ENCODE results near the gene UBR4.

The UBR4 gene

GRCh38 chr1:19066248-19066873 lies 143.7 kb downstream of the UBR4 start:
- no peak overlapping the region for H2AK5ac ChIP-seq (ENCODE audit: low read length)
- no peaks in the 10 kb centered on the region for H3K27me3 ChIP-seq (ENCODE audit: insufficient read depth, low read length, poor library complexity)
- no peaks in the 10 kb centered on the region for H3K36me3 ChIP-seq (ENCODE audit: control insufficient read depth, insufficient read depth, low read length)
- H3K18ac ChIP-seq (ENCODE audit: low read length) = no peak overlapping the region
- H3K27ac ChIP-seq (ENCODE audit: low read depth, low read length) = no peak overlapping the region
- H3K79me2 ChIP-seq (ENCODE audit: control insufficient read depth, insufficient read depth, low read length) = no peaks in the 10 kb centered on the region
- WGBS (ENCODE audit: extremely low coverage, insufficient coverage, low lambda C conversion rate) = no CpG with 5 or more reads among the region's 14 CpGs
- H4K8ac ChIP-seq (ENCODE audit: low read depth, low read length) = no peak overlapping the region
- H4K5ac ChIP-seq (ENCODE audit: low read length) = no peak overlapping the region
- no peaks in the 10 kb centered on the region for H3K79me1 ChIP-seq (ENCODE audit: low read length)
- no peak overlapping the region for H2BK5ac ChIP-seq (ENCODE audit: low read length)
- DNase-seq = no peak
- H2BK120ac ChIP-seq (ENCODE audit: low read depth, low read length) = no peak overlapping the region
- H3K4me3 ChIP-seq (ENCODE audit: low read length) = no peak overlapping the region
- H3K23ac ChIP-seq (ENCODE audit: low read length) = no peak overlapping the region
- H3K9ac ChIP-seq (ENCODE audit: low read length) = peak overlapping the region; percentile 30
- no peak overlapping the region for H2BK15ac ChIP-seq (replicated peaks; ENCODE audit: low read depth)
- H3K4me1 ChIP-seq (ENCODE audit: control insufficient read depth, low read depth, low read length) = peaks cover 5% of the 10 kb centered on the region
- H3K4me2 ChIP-seq (ENCODE audit: low read length) = no peak overlapping the region
- H3K56ac ChIP-seq (ENCODE audit: low read length) = peak overlapping the region; percentile 30
- no peak overlapping the region for H3K4ac ChIP-seq (ENCODE audit: low read depth, low read length)

DNA sequence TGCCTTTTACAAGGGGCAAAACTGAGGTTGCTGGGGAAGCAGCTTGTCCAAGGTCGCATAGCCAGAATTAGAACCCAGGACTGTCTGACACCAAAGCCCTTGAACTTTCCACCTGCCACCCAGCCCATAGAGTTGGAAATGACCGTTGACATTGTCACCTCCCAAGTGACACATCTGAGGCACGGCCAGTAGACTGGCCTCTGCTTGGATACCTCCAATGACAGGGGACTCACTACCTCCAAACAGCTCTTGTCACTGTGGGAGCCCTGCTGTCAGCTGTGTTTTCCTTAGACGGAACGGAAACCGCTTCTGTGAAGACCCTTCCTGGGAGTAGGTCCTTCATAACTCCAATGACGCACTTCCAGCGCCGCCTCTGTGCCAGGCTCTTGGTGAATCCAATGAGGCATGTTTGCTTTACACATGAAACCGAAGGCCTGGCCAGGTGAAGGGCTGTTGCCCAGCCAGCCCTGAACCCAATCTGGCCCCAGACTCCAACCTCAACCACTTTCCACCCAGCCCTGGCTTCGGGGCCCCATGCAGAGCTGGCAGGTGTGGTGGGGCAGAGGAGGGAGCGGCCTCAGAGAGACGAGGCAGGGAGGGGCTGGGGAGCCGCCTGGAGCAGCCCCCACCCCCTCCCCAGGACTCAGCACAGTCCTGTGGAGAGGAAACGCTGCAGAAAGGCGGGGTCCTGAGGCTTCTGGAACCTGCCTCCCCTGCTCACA lies 144.4 kb downstream of the UBR4 start:
- Histone ChIP-seq H2AK5ac (ENCODE audit: low read length) (no peak overlapping the region), H3K23ac (ENCODE audit: low read length) (no peak overlapping the region), H3K56ac (ENCODE audit: low read length) (no peak overlapping the region), H2BK120ac (ENCODE audit: low read depth, low read length) (no peak overlapping the region), H3K9ac (ENCODE audit: low read length) (no peak overlapping the region), H3K27ac (ENCODE audit: low read depth, low read length) (no peak overlapping the region), H3K36me3 (ENCODE audit: control insufficient read depth, insufficient read depth, low read length) (no peaks in the 10 kb centered on the region), H3K18ac (ENCODE audit: low read length) (no peak overlapping the region), H3K79me2 (ENCODE audit: control insufficient read depth, insufficient read depth, low read length) (no peaks in the 10 kb centered on the region), H2BK15ac (replicated peaks; ENCODE audit: low read depth) (no peak overlapping the region), H3K4ac (ENCODE audit: low read depth, low read length) (no peak overlapping the region), H4K8ac (ENCODE audit: low read depth, low read length) (no peak overlapping the region), H3K4me2 (ENCODE audit: low read length) (no peak overlapping the region), H2BK5ac (ENCODE audit: low read length) (no peak overlapping the region), H3K79me1 (ENCODE audit: low read length) (no peaks in the 10 kb centered on the region), H3K27me3 (ENCODE audit: insufficient read depth, low read length, poor library complexity) (no peaks in the 10 kb centered on the region), H4K5ac (ENCODE audit: low read length) (no peak overlapping the region), H3K4me3 (ENCODE audit: low read length) (no peak overlapping the region), H3K4me1 (ENCODE audit: control insufficient read depth, low read depth, low read length) (peaks cover 4% of the 10 kb centered on the region)
- no CpG with 5 or more reads among the region's 16 CpGs for WGBS (ENCODE audit: extremely low coverage, insufficient coverage, low lambda C conversion rate)
- DNase-seq = no peak

DNA sequence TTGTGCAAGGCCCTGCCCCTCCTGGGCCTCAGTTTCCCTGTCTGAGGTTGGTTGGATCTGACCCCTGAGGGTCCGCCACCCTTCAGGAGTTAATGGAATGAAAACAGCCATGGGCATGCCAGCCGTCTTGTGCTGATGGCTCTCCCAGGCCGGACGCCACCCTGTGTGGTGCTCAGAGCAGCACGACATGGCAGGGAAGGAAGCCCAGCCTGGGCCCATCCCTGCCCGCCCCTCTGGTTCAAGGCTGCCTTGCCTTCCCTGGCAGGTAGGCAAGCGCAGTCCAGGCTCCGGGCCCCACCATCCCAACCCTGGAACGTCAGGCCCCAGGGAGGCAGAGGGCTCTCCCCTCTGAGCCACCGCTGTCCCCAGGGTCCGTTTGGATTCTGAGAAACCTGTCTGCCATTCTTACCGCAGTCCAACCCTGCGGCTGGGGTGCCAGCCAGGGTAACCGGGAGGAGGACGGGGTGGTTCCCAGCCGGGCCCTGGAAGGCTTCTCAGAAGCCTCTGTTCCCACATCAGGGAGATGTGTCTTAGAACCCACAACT lies 145.1 kb downstream of the UBR4 start:
- Histone ChIP-seq H2BK120ac (ENCODE audit: low read depth, low read length) (no peak overlapping the region), H2AK5ac (ENCODE audit: low read length) (no peak overlapping the region), H3K4ac (ENCODE audit: low read depth, low read length) (no peak overlapping the region), H3K27ac (ENCODE audit: low read depth, low read length) (no peak overlapping the region), H3K79me1 (ENCODE audit: low read length) (no peaks in the 10 kb centered on the region), H3K18ac (ENCODE audit: low read length) (no peak overlapping the region), H3K79me2 (ENCODE audit: control insufficient read depth, insufficient read depth, low read length) (no peaks in the 10 kb centered on the region), H3K27me3 (ENCODE audit: insufficient read depth, low read length, poor library complexity) (no peaks in the 10 kb centered on the region), H3K4me3 (ENCODE audit: low read length) (no peak overlapping the region), H2BK5ac (ENCODE audit: low read length) (no peak overlapping the region), H4K8ac (ENCODE audit: low read depth, low read length) (no peak overlapping the region), H3K4me1 (ENCODE audit: control insufficient read depth, low read depth, low read length) (peaks cover 4% of the 10 kb centered on the region), H3K9ac (ENCODE audit: low read length) (no peak overlapping the region), H3K56ac (ENCODE audit: low read length) (no peak overlapping the region), H4K5ac (ENCODE audit: low read length) (no peak overlapping the region), H3K4me2 (ENCODE audit: low read length) (no peak overlapping the region), H3K23ac (ENCODE audit: low read length) (no peak overlapping the region), H3K36me3 (ENCODE audit: control insufficient read depth, insufficient read depth, low read length) (no peaks in the 10 kb centered on the region), H2BK15ac (replicated peaks; ENCODE audit: low read depth) (no peak overlapping the region)
- no peak for DNase-seq
- no CpG with 5 or more reads among the region's 16 CpGs for WGBS (ENCODE audit: extremely low coverage, insufficient coverage, low lambda C conversion rate)

DNA sequence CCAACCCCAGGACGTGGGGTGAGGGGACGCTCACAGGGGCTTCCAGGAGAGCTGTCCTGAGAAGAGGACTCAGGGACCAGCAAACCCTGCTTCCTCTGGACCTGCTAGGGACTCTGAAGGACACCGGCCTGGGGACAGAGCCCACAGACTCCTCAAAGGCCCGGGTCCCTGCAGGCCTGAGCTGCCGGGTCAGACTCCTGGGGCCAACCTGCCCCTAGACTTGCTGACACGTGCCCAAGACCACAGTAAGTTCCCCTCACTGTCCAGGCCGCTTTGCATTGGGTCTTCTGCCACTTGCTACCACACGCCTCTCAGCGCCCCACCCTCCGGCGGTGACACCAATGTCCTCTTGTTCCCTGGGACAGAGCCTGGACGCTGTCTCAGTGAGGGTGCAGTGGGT lies 146.9 kb downstream of the UBR4 start:
- H3K18ac ChIP-seq (ENCODE audit: low read length) = no peak overlapping the region
- H3K4me2 ChIP-seq (ENCODE audit: low read length) = no peak overlapping the region
- H3K27me3 ChIP-seq (ENCODE audit: insufficient read depth, low read length, poor library complexity) = no peaks in the 10 kb centered on the region
- no peak overlapping the region for H3K27ac ChIP-seq (ENCODE audit: low read depth, low read length)
- no peak overlapping the region for H2BK120ac ChIP-seq (ENCODE audit: low read depth, low read length)
- no peak for DNase-seq
- H3K23ac ChIP-seq (ENCODE audit: low read length) = no peak overlapping the region
- no peak overlapping the region for H4K5ac ChIP-seq (ENCODE audit: low read length)
- no peak overlapping the region for H3K56ac ChIP-seq (ENCODE audit: low read length)
- no peak overlapping the region for H2AK5ac ChIP-seq (ENCODE audit: low read length)
- no peak overlapping the region for H4K8ac ChIP-seq (ENCODE audit: low read depth, low read length)
- H3K79me1 ChIP-seq (ENCODE audit: low read length) = no peaks in the 10 kb centered on the region
- H2BK5ac ChIP-seq (ENCODE audit: low read length) = no peak overlapping the region
- no peak overlapping the region for H2BK15ac ChIP-seq (replicated peaks; ENCODE audit: low read depth)
- no peak overlapping the region for H3K4ac ChIP-seq (ENCODE audit: low read depth, low read length)
- peaks cover 4% of the 10 kb centered on the region for H3K4me1 ChIP-seq (ENCODE audit: control insufficient read depth, low read depth, low read length)
- no peaks in the 10 kb centered on the region for H3K36me3 ChIP-seq (ENCODE audit: control insufficient read depth, insufficient read depth, low read length)
- WGBS (ENCODE audit: extremely low coverage, insufficient coverage, low lambda C conversion rate) = no CpG with 5 or more reads among the region's 12 CpGs
- no peak overlapping the region for H3K4me3 ChIP-seq (ENCODE audit: low read length)
- no peak overlapping the region for H3K9ac ChIP-seq (ENCODE audit: low read length)
- H3K79me2 ChIP-seq (ENCODE audit: control insufficient read depth, insufficient read depth, low read length) = no peaks in the 10 kb centered on the region

- H3K79me2 ChIP-seq (ENCODE audit: control insufficient read depth, insufficient read depth, low read length) = no peaks in the 10 kb centered on the region
- no peak overlapping the region for H3K4me2 ChIP-seq (ENCODE audit: low read length)
- no peak overlapping the region for H2BK15ac ChIP-seq (replicated peaks; ENCODE audit: low read depth)
- H3K4me1 ChIP-seq (ENCODE audit: control insufficient read depth, low read depth, low read length) = peaks cover 3% of the 10 kb centered on the region
- peak; percentile 51 for DNase-seq
- no peak overlapping the region for H3K23ac ChIP-seq (ENCODE audit: low read length)
- no peak overlapping the region for H3K56ac ChIP-seq (ENCODE audit: low read length)
- no peaks in the 10 kb centered on the region for H3K79me1 ChIP-seq (ENCODE audit: low read length)
- H4K8ac ChIP-seq (ENCODE audit: low read depth, low read length) = no peak overlapping the region
- H4K5ac ChIP-seq (ENCODE audit: low read length) = no peak overlapping the region
- H3K18ac ChIP-seq (ENCODE audit: low read length) = no peak overlapping the region
- no peak overlapping the region for H3K27ac ChIP-seq (ENCODE audit: low read depth, low read length)
- H3K4ac ChIP-seq (ENCODE audit: low read depth, low read length) = no peak overlapping the region
- no peak overlapping the region for H3K4me3 ChIP-seq (ENCODE audit: low read length)
- no peak overlapping the region for H2BK5ac ChIP-seq (ENCODE audit: low read length)
- H2AK5ac ChIP-seq (ENCODE audit: low read length) = no peak overlapping the region
- no peaks in the 10 kb centered on the region for H3K27me3 ChIP-seq (ENCODE audit: insufficient read depth, low read length, poor library complexity)
- H3K9ac ChIP-seq (ENCODE audit: low read length) = no peak overlapping the region
- H3K36me3 ChIP-seq (ENCODE audit: control insufficient read depth, insufficient read depth, low read length) = no peaks in the 10 kb centered on the region
- H2BK120ac ChIP-seq (ENCODE audit: low read depth, low read length) = no peak overlapping the region
- no CpG with 5 or more reads among the region's 8 CpGs for WGBS (ENCODE audit: extremely low coverage, insufficient coverage, low lambda C conversion rate)
Observed at GRCh38 chr1:19062258-19063029, 147.6 kb downstream of the UBR4 start.

Data from mesendoderm (in vitro differentiated cells).